HG03432 (cell line): ENCODE measurements around the gene PIP4K2B.
"Not testable (repeated sequence)": the region's sequence is repeated elsewhere in the genome, so short reads cannot be mapped to it uniquely, and the experiment has no call there.

Experiments used
- ATAC-seq: cut with Tn5 transposase; IDR thresholded peaks from one replicate; pipeline ENCODE4 v1.9.1; 2021; ENCODE audit warnings: mild to moderate bottlenecking, moderate library complexity; ENCODE audit not compliant: unreplicated experiment

The PIP4K2B gene

GRCh38 chr17:38730526-38731379 lies 68.6 kb downstream of the PIP4K2B start:
- ATAC-seq = no peak

- ATAC-seq = peak; percentile 77
Measured at GRCh38 chr17:38729886-38730525, 69.3 kb downstream of the PIP4K2B start, which contains the start of gene CISD3. Gene CISD3, plus strand, starts transcription at chr17:38730341. Its CDS starts 18 bp downstream, at chr17:38730359.

- ATAC-seq = no peak
Measured at GRCh38 chr17:38729368-38729885, 69.9 kb downstream of the PIP4K2B start.

- ATAC-seq = no peak
Measured at GRCh38 chr17:38728290-38728831, 71.0 kb downstream of the PIP4K2B start.

GRCh38 chr17:38727736-38728135 lies 71.6 kb downstream of the PIP4K2B start:
- no peak for ATAC-seq

GRCh38 chr17:38726145-38726544 lies 73.2 kb downstream of the PIP4K2B start:
- not testable (repeated sequence) for ATAC-seq

GRCh38 chr17:38725066-38725465 lies 74.3 kb downstream of the PIP4K2B start:
- ATAC-seq = no peak

- ATAC-seq = no peak
Measured at GRCh38 chr17:38724337-38724988, 74.9 kb downstream of the PIP4K2B start.

GRCh38 chr17:38721802-38722201 lies 77.6 kb downstream of the PIP4K2B start:
- ATAC-seq = no peak

- ATAC-seq = no peak
Measured at GRCh38 chr17:38720941-38721340, 78.4 kb downstream of the PIP4K2B start.

- ATAC-seq = no peak
Measured at GRCh38 chr17:38719943-38720641, 79.3 kb downstream of the PIP4K2B start.

GRCh38 chr17:38719289-38719942 lies 79.9 kb downstream of the PIP4K2B start:
- no peak for ATAC-seq

- ATAC-seq = no peak
Measured at GRCh38 chr17:38717139-38717745, 82.1 kb downstream of the PIP4K2B start.

GRCh38 chr17:38716368-38717005 lies 82.9 kb downstream of the PIP4K2B start:
- no peak for ATAC-seq
